SK-N-SH (cell line): ENCODE results near the gene PAQR6. TPM values are rescaled to one million over a fixed set of nuclear protein-coding genes. Genes with fewer than 3 reads are reported as not detected.

Experiments
- CTCF ChIA-PET: fragments of 300-600, 350-600 bp; formaldehyde crosslinking; extraction: SDS; loops from one replicate; lab custom pipeline; 2021; lab: Yijun Ruan, JAX
- POLR2A ChIA-PET: fragments of 350-600 bp; sonication (Branson Sonifier 250); formaldehyde crosslinking; extraction: SDS; loops from one replicate; lab custom pipeline; 2020; ENCODE audit warnings: antibody characterized with exemption, inconsistent platforms; lab: Yijun Ruan, JAX
- DNase-seq: peaks from one replicate; pipeline ENCODE4 v3.0.0; 2012
- H2AFZ ChIP-seq: fragments of 200-600 bp; sonication (generic); 2 replicates; pipeline ENCODE4 v1.8.1; 2016; ENCODE audit warnings: antibody characterized with exemption, mild to moderate bottlenecking, low read depth
- H3F3A ChIP-seq: fragments of 200-600 bp; sonication (generic); replicated peaks from 2 replicates; pipeline ENCODE3; 2016; ENCODE audit warnings: antibody characterized with exemption, mild to moderate bottlenecking; ENCODE audit not compliant: insufficient read depth
- H3K27ac ChIP-seq, 2 experiments: fragments of 200-500 bp in 1 of 2; fragments of 200-600 bp in 1 of 2; sonication (Bioruptor generic) in 1 of 2; sonication (generic), shearing (Covaris generic) in 1 of 2; 2 replicates each; pipeline versions ENCODE4 v1.5.1 to v1.6.1; 2014 to 2016; ENCODE audit warnings: low read depth in 2 of 2, inconsistent platforms in 1 of 2, low read length in 1 of 2, mild to moderate bottlenecking in 1 of 2, mixed read lengths in 1 of 2
- H3K27me3 ChIP-seq: fragments of 200-600 bp; sonication (generic), shearing (Covaris generic); 2 replicates; pipeline ENCODE4 v1.6.1; 2016; ENCODE audit warnings: mixed run types; ENCODE audit not compliant: insufficient read depth
- H3K36me3 ChIP-seq, 2 experiments: fragments of 200-500 bp in 1 of 2; fragments of 200-600 bp in 1 of 2; sonication (Bioruptor generic) in 1 of 2; sonication (generic) in 1 of 2; replicated peaks in 1 of 2; 2 replicates each; pipeline versions ENCODE3 to v1.5.1; 2014 to 2016; ENCODE audit warnings: low read length in 1 of 2, mild to moderate bottlenecking in 1 of 2; ENCODE audit not compliant: insufficient read depth in 2 of 2, control insufficient read depth in 1 of 2
- H3K4me1 ChIP-seq, 2 experiments: fragments of 200-500 bp in 1 of 2; fragments of 200-600 bp in 1 of 2; sonication (Bioruptor generic) in 1 of 2; sonication (generic), shearing (Covaris generic) in 1 of 2; 2 replicates each; pipeline versions ENCODE4 v1.5.1 to v1.6.1; 2014 to 2016; ENCODE audit warnings: low read depth in 1 of 2, low read length in 1 of 2, mixed run types in 1 of 2; ENCODE audit not compliant: insufficient read depth in 2 of 2, control insufficient read depth in 1 of 2
- H3K4me2 ChIP-seq: fragments of 200-600 bp; sonication (generic), shearing (Covaris generic); 2 replicates; pipeline ENCODE4 v1.6.1; 2017; ENCODE audit warnings: mixed run types
- H3K4me3 ChIP-seq, 2 experiments: fragments of 200-500 bp in 1 of 2; fragments of 200-600 bp in 1 of 2; sonication (Bioruptor generic) in 1 of 2; sonication (generic), shearing (Covaris generic) in 1 of 2; 2 replicates each; pipeline versions ENCODE4 v1.5.1 to v1.8.1; 2014 to 2016; ENCODE audit warnings: low read depth in 2 of 2, inconsistent platforms in 1 of 2, low read length in 1 of 2, mild to moderate bottlenecking in 1 of 2, mixed read lengths in 1 of 2, moderate library complexity in 1 of 2
- H3K79me2 ChIP-seq: fragments of 200-600 bp; sonication (generic); 2 replicates; pipeline ENCODE4 v1.8.1; 2017; ENCODE audit warnings: mild to moderate bottlenecking; ENCODE audit not compliant: insufficient read depth
- H3K9ac ChIP-seq: fragments of 200-600 bp; sonication (generic); 2 replicates; pipeline ENCODE4 v1.6.1; 2017; ENCODE audit warnings: mixed run types
- H3K9me2 ChIP-seq: fragments of 200-600 bp; sonication (generic); 2 replicates; pipeline ENCODE4 v1.6.1; 2017; ENCODE audit warnings: mixed run types
- H3K9me3 ChIP-seq: fragments of 200-600 bp; sonication (generic); 2 replicates; pipeline ENCODE4 v1.6.1; 2017; ENCODE audit warnings: mixed run types, mild to moderate bottlenecking, moderate library complexity
- H4K20me1 ChIP-seq: fragments of 200-600 bp; sonication (generic); 2 replicates; pipeline ENCODE4 v1.6.1; 2017; ENCODE audit warnings: mild to moderate bottlenecking, mixed run types; ENCODE audit not compliant: insufficient read depth
- CHD2 ChIP-seq: fragments of 150-350 bp; IDR thresholded peaks from 2 replicates; pipeline ENCODE4 v1.6.1; 2018; ENCODE audit warnings: low read length; ENCODE audit not compliant: partially characterized antibody
- CTCF ChIP-seq: fragments of 200-600 bp; sonication (generic); IDR thresholded peaks from 2 replicates; pipeline ENCODE4 v1.6.1; 2017; ENCODE audit warnings: antibody characterized with exemption, mild to moderate bottlenecking, moderate library complexity
- EP300 ChIP-seq, 2 experiments: IDR thresholded peaks; 2 replicates each; pipeline versions ENCODE4 v1.4.0 to v1.6.1; 2012; ENCODE audit warnings: borderline replicate concordance in 1 of 2, low read depth in 1 of 2, low read length in 1 of 2
- EZH2phosphoT487 ChIP-seq: fragments of 200-600 bp; sonication (generic); IDR thresholded peaks from 2 replicates; pipeline ENCODE4 v1.6.1; 2017; ENCODE audit warnings: low read depth, mixed run types, mild to moderate bottlenecking, antibody characterized with exemption, moderate library complexity, borderline replicate concordance
- FOXM1 ChIP-seq: IDR thresholded peaks from 2 replicates; pipeline ENCODE4 v1.4.0; 2012; ENCODE audit warnings: low read depth, mild to moderate bottlenecking
- MXI1 ChIP-seq: IDR thresholded peaks from 2 replicates; pipeline ENCODE4 v1.6.1; 2012; ENCODE audit warnings: mild to moderate bottlenecking, low read depth, low read length, improper control_type of control experiment
- NFIC ChIP-seq: IDR thresholded peaks from 2 replicates; pipeline ENCODE4 v1.4.0; 2012; ENCODE audit warnings: borderline replicate concordance
- RAD21 ChIP-seq: IDR thresholded peaks from 2 replicates; pipeline ENCODE4 v1.6.1; 2012; ENCODE audit warnings: mild to moderate bottlenecking, low read length
- RFX5 ChIP-seq: IDR thresholded peaks from 2 replicates; pipeline ENCODE4 v1.6.1; 2012; ENCODE audit warnings: mild to moderate bottlenecking, improper control_type of control experiment, low read length
- SMC3 ChIP-seq: IDR thresholded peaks from 2 replicates; pipeline ENCODE4 v1.6.1; 2012; ENCODE audit warnings: low read depth, low read length, improper control_type of control experiment
- WGBS: methylation state at CpG from one replicate; pipeline ENCODE4 v1.1.6; 2017; ENCODE audit warnings: low lambda C conversion rate; 5-methylcytosine and 5-hydroxymethylcytosine counted together
- polyA plus RNA-seq, 3 experiments: library from polyadenylated mRNA; depleted of rRNA; stranded (reverse); fragments of >200 nt; gene quantifications; 2 replicates each; pipeline ENCODE4 v1.2.3, GENCODE V29; 2012

The PAQR6 gene
- polyA plus RNA-seq, 1 of the 3 experiments (the other 2 are of a cell fraction): 2.4 TPM

- TF ChIP-seq EP300 (IDR thresholded peaks at IDR 0.05; ENCODE audit: borderline replicate concordance in 1 of 2, low read depth in 1 of 2, low read length in 1 of 2): no peak
- TF ChIP-seq RAD21: no peak
- no peak for TF ChIP-seq RFX5
- no peak for TF ChIP-seq NFIC
Measured at GRCh38 chr1:156260896-156261295, 13.0 kb upstream of the PAQR6 start (continued).

GRCh38 chr1:156259805-156260204 is 11.9 kb upstream of the PAQR6 start:
- TF ChIP-seq CHD2 (peak; percentile 12), SMC3 (peak; percentile 66; the same call in 1 of the 2 replicates), EP300 (IDR thresholded peaks at IDR 0.05; ENCODE audit: borderline replicate concordance in 1 of 2, low read depth in 1 of 2, low read length in 1 of 2) (peak in 1 of 2 experiments; percentile 21; a peak in 1 of 4 replicates), RAD21 (peak; percentile 79), EZH2phosphoT487 (no peak), MXI1 (peak; percentile 65; the same call in 1 of the 2 replicates), CTCF (peak; percentile 32; the same call in 1 of the 2 replicates), FOXM1 (no peak)
- ChIA-PET CTCF (interaction anchor here (0.5 to 3.6 kb wide), 39 partner anchors 9 to 181 kb away, joined by 3 to 35 read pairs (median 6); partner anchors contain the start of genes BGLAP, GLMP, PAQR6 and PMF1), POLR2A (interaction anchor here (0.7 to 1.8 kb wide), 4 partner anchors 8 to 47 kb away, joined by 4 to 9 read pairs (median 6); partner anchors contain the start of genes BGLAP, PMF1 and SMG5)
- Histone ChIP-seq H3K27ac (peak overlapping the region in 1 of 2 experiments; percentile 36; a peak in 2 of 4 replicates), H3K27me3 (no peaks in the 10 kb centered on the region), H2AFZ (no peak overlapping the region), H3K4me3 (no peak overlapping the region), H3K36me3 (peaks cover 67 to 72% of the 10 kb centered on the region in 2 experiments), H3K9me2 (no peaks in the 10 kb centered on the region), H3K79me2 (peaks cover 7% of the 10 kb centered on the region; the same call in 1 of the 2 replicates), H4K20me1 (peaks cover 13% of the 10 kb centered on the region; the same call in 1 of the 2 replicates), H3K9ac (no peak overlapping the region), H3K9me3 (no peaks in the 10 kb centered on the region), H3K4me1 (peaks cover 11 to 27% of the 10 kb centered on the region in 2 experiments; a peak in 3 of 4 replicates), H3F3A (peaks cover 22% of the 10 kb centered on the region), H3K4me2 (no peak overlapping the region)
- WGBS: 94% methylated on average over 3 of the region's 3 CpGs
- DNase-seq: peak; percentile 64

- Histone ChIP-seq H3K27ac (peak overlapping the region in 1 of 2 experiments; percentile 1; a peak in 1 of 4 replicates), H3K9me2 (no peaks in the 10 kb centered on the region), H3K4me3 (no peak overlapping the region), H3K9ac (no peak overlapping the region), H3K27me3 (no peaks in the 10 kb centered on the region), H3K9me3 (no peaks in the 10 kb centered on the region), H3K4me1 (peaks cover 11 to 29% of the 10 kb centered on the region in 2 experiments; a peak in 3 of 4 replicates), H3K79me2 (peaks cover 7% of the 10 kb centered on the region; the same call in 1 of the 2 replicates), H3K36me3 (peaks cover 67 to 70% of the 10 kb centered on the region in 2 experiments), H3K4me2 (no peak overlapping the region), H2AFZ (no peak overlapping the region), H3F3A (peaks cover 16% of the 10 kb centered on the region), H4K20me1 (peaks cover 13% of the 10 kb centered on the region; the same call in 1 of the 2 replicates)
- no peak for DNase-seq
- POLR2A ChIA-PET: interaction anchor here (1.7 to 1.8 kb wide), 2 partner anchors 24 to 46 kb away, joined by 7 to 9 read pairs; partner anchors contain the start of genes PMF1 and SMG5
- 97% methylated on average over 7 of the region's 8 CpGs for WGBS
- TF ChIP-seq CTCF: no peak
- CTCF ChIA-PET: interaction anchor here (1.4 to 3.6 kb wide), 8 partner anchors 8 to 128 kb away, joined by 5 to 35 read pairs (median 9); partner anchors contain the start of gene PMF1
Measured at GRCh38 chr1:156258859-156259258, 11.0 kb upstream of the PAQR6 start.
